ENCODE measurements around the gene IPPK.
"Not testable (repeated sequence)": the region's sequence is repeated elsewhere in the genome, so short reads cannot be mapped to it uniquely, and the experiment has no call there.

IPPK gene

GRCh38 chr9:92603100-92603499 is 66.8 kb downstream of the IPPK start:
- no peak for TF ChIP-seq ZNF274 (IDR thresholded peaks at IDR 0.05; ENCODE audit: low read depth, low read length)
- H3K4me3 ChIP-seq (ENCODE audit: low read length), result no peak overlapping the region

GRCh38 chr9:92602413-92602812 is 67.5 kb downstream of the IPPK start:
- TF ChIP-seq ZNF274 (IDR thresholded peaks at IDR 0.05; ENCODE audit: low read depth, low read length), result no peak
- H3K4me3 ChIP-seq (ENCODE audit: low read length), result no peak overlapping the region

GRCh38 chr9:92601451-92601850 is 68.5 kb downstream of the IPPK start:
- H3K4me3 ChIP-seq (ENCODE audit: low read length), result no peak overlapping the region
- TF ChIP-seq ZNF274 (IDR thresholded peaks at IDR 0.05; ENCODE audit: low read depth, low read length), result no peak

GRCh38 chr9:92600462-92601261 is 69.3 kb downstream of the IPPK start:
- H3K4me3 ChIP-seq (ENCODE audit: low read length), result no peak overlapping the region
- no peak for TF ChIP-seq ZNF274 (IDR thresholded peaks at IDR 0.05; ENCODE audit: low read depth, low read length)

- H3K4me3 ChIP-seq (ENCODE audit: low read length), result no peak overlapping the region
- TF ChIP-seq ZNF274 (IDR thresholded peaks at IDR 0.05; ENCODE audit: low read depth, low read length), result no peak
Measured at GRCh38 chr9:92599938-92600461, 69.9 kb downstream of the IPPK start.

- no peak for TF ChIP-seq ZNF274 (IDR thresholded peaks at IDR 0.05; ENCODE audit: low read depth, low read length)
- no peak overlapping the region for H3K4me3 ChIP-seq (ENCODE audit: low read length)
Measured at GRCh38 chr9:92598382-92598781, 71.5 kb downstream of the IPPK start.

- TF ChIP-seq ZNF274 (IDR thresholded peaks at IDR 0.05; ENCODE audit: low read depth, low read length), result no peak
- H3K4me3 ChIP-seq (ENCODE audit: low read length), result no peak overlapping the region
Measured at GRCh38 chr9:92595930-92596329, 74.0 kb downstream of the IPPK start.

GRCh38 chr9:92595075-92595474 is 74.9 kb downstream of the IPPK start:
- not testable (repeated sequence) for H3K4me3 ChIP-seq (ENCODE audit: low read length)

GRCh38 chr9:92592946-92593861 is 76.7 kb downstream of the IPPK start:
- TF ChIP-seq ZNF274 (IDR thresholded peaks at IDR 0.05; ENCODE audit: low read depth, low read length), result no peak
- H3K4me3 ChIP-seq (ENCODE audit: low read length), result no peak overlapping the region

- no peak for TF ChIP-seq ZNF274 (IDR thresholded peaks at IDR 0.05; ENCODE audit: low read depth, low read length)
- H3K4me3 ChIP-seq (ENCODE audit: low read length), result no peak overlapping the region
Measured at GRCh38 chr9:92592537-92592936, 77.4 kb downstream of the IPPK start.

GRCh38 chr9:92590377-92590776 is 79.6 kb downstream of the IPPK start:
- no peak for TF ChIP-seq ZNF274 (IDR thresholded peaks at IDR 0.05; ENCODE audit: low read depth, low read length)
- no peak overlapping the region for H3K4me3 ChIP-seq (ENCODE audit: low read length)

- no peak for TF ChIP-seq ZNF274 (IDR thresholded peaks at IDR 0.05; ENCODE audit: low read depth, low read length)
- no peak overlapping the region for H3K4me3 ChIP-seq (ENCODE audit: low read length)
Measured at GRCh38 chr9:92589923-92590322, 80.0 kb downstream of the IPPK start.

- H3K4me3 ChIP-seq (ENCODE audit: low read length), result no peak overlapping the region
- TF ChIP-seq ZNF274 (IDR thresholded peaks at IDR 0.05; ENCODE audit: low read depth, low read length), result no peak
Measured at GRCh38 chr9:92576175-92576574, 93.8 kb downstream of the IPPK start.

GRCh38 chr9:92573612-92574011 is 96.3 kb downstream of the IPPK start:
- H3K4me3 ChIP-seq (ENCODE audit: low read length), result not testable (repeated sequence)

- not testable (repeated sequence) for H3K4me3 ChIP-seq (ENCODE audit: low read length)
Measured at GRCh38 chr9:92571871-92572270, 98.1 kb downstream of the IPPK start.

All from GM08714 (cell line).